HepG2 (cell line): ENCODE data around the gene RNASE8. TPM values are rescaled to one million over a fixed set of nuclear protein-coding genes. Genes with fewer than 3 reads are reported as not detected.
A peak's percentile ranks its signal among the peaks of the same experiment; 100 is the strongest.

Source experiments
- ATAC-seq: fragments of 200-7000 bp; cut with Tn5 transposase; 3 replicates; pipeline ENCODE4 v1.9.1; 2020; ENCODE audit warnings: mild to moderate bottlenecking, moderate library complexity
- BruUV-seq: library from RNA; stranded (reverse); fragments of 400-500 nt; replicated peaks from 2 replicates; lab custom pipeline; 2021; lab: Mats Ljungman, UMichigan
- CTCF ChIA-PET: fragments of 300-600 bp; formaldehyde crosslinking; extraction: SDS; loops from one replicate; lab custom pipeline; 2021; ENCODE audit warnings: low total read pairs, inconsistent platforms, low intra/inter-chr PET ratio; lab: Yijun Ruan, JAX
- POLR2A ChIA-PET: fragments of 350-600 bp; sonication (Branson Sonifier 250); formaldehyde crosslinking; loops from one replicate; lab custom pipeline; 2020; ENCODE audit warnings: antibody characterized with exemption, inconsistent platforms; lab: Yijun Ruan, JAX
- DNase-seq: peaks from one replicate; pipeline ENCODE4 v3.0.0-alpha.2; 2015; ENCODE audit warnings: low spot score
- FAIRE-seq: peaks from 3 replicates; lab custom pipeline; 2011; peaks lifted over from hg19 to GRCh38; lab: Jason Lieb, UNC
- H2AFZ ChIP-seq: one replicate; pipeline ENCODE4 v1.6.1; 2011; ENCODE audit warnings: low read length, inconsistent platforms
- H3K27ac ChIP-seq: fragments of 300-600 bp; 3 replicates; pipeline ENCODE4 v1.8.0; 2011; ENCODE audit warnings: mixed run types, mild to moderate bottlenecking, mixed read lengths, low read length, inconsistent platforms; ENCODE audit not compliant: insufficient read depth; ENCODE audit errors: extremely low read length
- H3K27me3 ChIP-seq, 2 experiments: fragments of 200-600 bp in 1 of 2; 2 replicates in 1 of 2; 3 replicates in 1 of 2; pipeline versions ENCODE4 v1.6.0 to v1.8.0; 2011; ENCODE audit warnings: low read length in 2 of 2, mild to moderate bottlenecking in 2 of 2, moderate library complexity in 2 of 2, inconsistent platforms in 1 of 2; ENCODE audit not compliant: insufficient read depth in 2 of 2, control insufficient read depth in 1 of 2
- H3K36me3 ChIP-seq, 2 experiments: fragments of 200-600 bp in 1 of 2; replicated peaks in 1 of 2; 2 replicates in 1 of 2; 3 replicates in 1 of 2; pipeline versions ENCODE4 v1.5.1 to v1.8.0; 2011; ENCODE audit warnings: low read length in 2 of 2, inconsistent platforms in 1 of 2; ENCODE audit not compliant: insufficient read depth in 2 of 2, control insufficient read depth in 1 of 2
- H3K4me1 ChIP-seq: 2 replicates; pipeline ENCODE4 v1.5.1; 2012; ENCODE audit warnings: low read length, inconsistent platforms; ENCODE audit not compliant: insufficient read depth
- H3K4me2 ChIP-seq: 2 replicates; pipeline ENCODE4 v1.6.0; 2011; ENCODE audit warnings: low read depth, low read length, inconsistent platforms
- H3K4me3 ChIP-seq, 3 experiments: fragments of 200-600 bp in 1 of 3; sonication (generic), shearing (Covaris generic) in 1 of 3; replicated peaks in 1 of 3; 2 replicates each; pipeline ENCODE4 v1.5.1; 2011 to 2016; ENCODE audit warnings: low read length in 3 of 3, inconsistent platforms in 2 of 3, low read depth in 2 of 3, mild to moderate bottlenecking in 2 of 3, control low read depth in 1 of 3, mixed read lengths in 1 of 3; ENCODE audit not compliant: insufficient read depth in 1 of 3
- H3K79me2 ChIP-seq: one replicate; pipeline ENCODE4 v1.6.1; 2011; ENCODE audit warnings: low read length, inconsistent platforms; ENCODE audit not compliant: insufficient read depth
- H3K9ac ChIP-seq: 2 replicates; pipeline ENCODE4 v1.6.0; 2011; ENCODE audit warnings: mild to moderate bottlenecking, low read depth, low read length, inconsistent platforms; ENCODE audit not compliant: insufficient read depth
- H3K9me3 ChIP-seq: 2 replicates; pipeline ENCODE4 v1.5.1; 2012; ENCODE audit warnings: mild to moderate bottlenecking, low read length
- H4K20me1 ChIP-seq: 2 replicates; pipeline ENCODE4 v1.6.0; 2011; ENCODE audit warnings: inconsistent platforms, mild to moderate bottlenecking, low read length, moderate library complexity; ENCODE audit not compliant: insufficient read depth
- FOXJ3 ChIP-seq: sonication (generic); formaldehyde crosslinking; IDR thresholded peaks from 2 replicates; pipeline ENCODE4 v1.4.0; 2020; ENCODE audit warnings: missing genetic modification reagents, mild to moderate bottlenecking, borderline replicate concordance
- MTF2 ChIP-seq: sonication (generic); formaldehyde crosslinking; IDR thresholded peaks from 2 replicates; pipeline ENCODE4 v1.5.0; 2020; ENCODE audit warnings: missing genetic modification reagents, borderline replicate concordance
- NR1H2 ChIP-seq: sonication (generic); formaldehyde crosslinking; IDR thresholded peaks from 2 replicates; pipeline ENCODE4 v1.8.1; 2022; ENCODE audit warnings: low read depth, missing genetic modification reagents, borderline replicate concordance
- NR2F6 ChIP-seq, 2 experiments: IDR thresholded peaks; 2 replicates each; pipeline ENCODE4 v1.6.1; 2016; ENCODE audit warnings: antibody characterized with exemption in 1 of 2, mild to moderate bottlenecking in 1 of 2
- POLR2AphosphoS5 ChIP-seq: IDR thresholded peaks from 2 replicates; pipeline ENCODE4 v1.6.1; 2012; ENCODE audit warnings: low read depth, low read length
- POLR2G ChIP-seq: fragments of 200-400 bp; formaldehyde crosslinking; IDR thresholded peaks from 2 replicates; pipeline ENCODE4 v1.6.1; 2018; ENCODE audit warnings: mild to moderate bottlenecking, low read depth, low read length, moderate library complexity
- THAP7 ChIP-seq: sonication (generic); formaldehyde crosslinking; IDR thresholded peaks from 2 replicates; pipeline ENCODE4 v1.8.1; 2023; ENCODE audit warnings: mild to moderate bottlenecking, missing genetic modification reagents
- YEATS2 ChIP-seq: sonication (generic); formaldehyde crosslinking; IDR thresholded peaks from 2 replicates; pipeline ENCODE4 v1.4.0; 2020; ENCODE audit warnings: missing genetic modification reagents, borderline replicate concordance
- ZMAT3 ChIP-seq: sonication (generic); formaldehyde crosslinking; conservative IDR thresholded peaks from 2 replicates; pipeline ENCODE4 v1.7.0; 2021; ENCODE audit warnings: missing genetic modification reagents
- ZNF225 ChIP-seq: sonication (generic); formaldehyde crosslinking; IDR thresholded peaks from 2 replicates; pipeline ENCODE4 v1.4.0; 2020; ENCODE audit warnings: mild to moderate bottlenecking, missing genetic modification reagents
- ZNF230 ChIP-seq: sonication (generic); formaldehyde crosslinking; IDR thresholded peaks from 2 replicates; pipeline ENCODE4 v1.4.0; 2020; ENCODE audit warnings: mild to moderate bottlenecking, missing genetic modification reagents
- ZNF234 ChIP-seq: sonication (generic); formaldehyde crosslinking; conservative IDR thresholded peaks from 2 replicates; pipeline ENCODE4 v1.5.1; 2020; ENCODE audit warnings: mild to moderate bottlenecking, missing genetic modification reagents
- ZNF530 ChIP-seq: sonication (generic); formaldehyde crosslinking; IDR thresholded peaks from 2 replicates; pipeline ENCODE4 v1.5.0; 2020; ENCODE audit warnings: low read depth, mild to moderate bottlenecking, missing genetic modification reagents
- ZNF547 ChIP-seq: sonication (generic); formaldehyde crosslinking; IDR thresholded peaks from 2 replicates; pipeline ENCODE4 v1.5.1; 2020; ENCODE audit warnings: mild to moderate bottlenecking, missing genetic modification reagents
- WGBS: methylation state at CpG from one replicate; pipeline ENCODE4 v1.1.6; 2017; ENCODE audit warnings: low lambda C conversion rate; 5-methylcytosine and 5-hydroxymethylcytosine counted together
- in situ Hi-C: cut with HindIII; loops from 2 replicates; pipeline ENCODE4 v1.10.0; 2017; ENCODE audit warnings: low pct_unique_long_range_greater_than_20kb; ENCODE audit not compliant: extremely low pct_ligation_motif_present
- intact Hi-C: fragments of 100-400 bp; cut with micrococcal nuclease; formaldehyde crosslinking; loops from one replicate; pipeline ENCODE4 v1.10.0; 2022; ENCODE audit not compliant: unreplicated experiment
- polyA plus RNA-seq, 8 experiments: library from polyadenylated mRNA; depleted of rRNA in 3 of 8; stranded (reverse) in 7 of 8; unstranded in 1 of 8; fragments of >200 nt; fragmentation: Illumina TruSeq in 4 of 8; extraction: Trizol in 4 of 8; gene quantifications; 2 replicates each; pipeline versions ENCODE4 v1.2.1 to v1.2.3, GENCODE V29; 2011 to 2016; ENCODE audit warnings: low read depth in 4 of 8, missing spikeins in 1 of 8, mixed read lengths in 1 of 8; ENCODE audit not compliant: insufficient read depth in 1 of 8
- total RNA-seq, 5 experiments: library from RNA; depleted of rRNA; stranded (reverse); fragments of >200 nt; fragmentation: Illumina TruSeq; extraction: Trizol; gene quantifications; 2 replicates each; pipeline ENCODE4 v1.2.3, GENCODE V29; 2016; ENCODE audit warnings: low read depth in 1 of 5
- TF ChIP-seq, protein P1 (sequence below): sonication (generic); formaldehyde crosslinking; IDR thresholded peaks from 2 replicates; pipeline ENCODE4 v1.5.0; 2020; ENCODE audit warnings: mild to moderate bottlenecking, missing genetic modification reagents
- TF ChIP-seq, protein P2 (sequence below): sonication (generic); formaldehyde crosslinking; IDR thresholded peaks from 2 replicates; pipeline ENCODE4 v1.8.1; 2022; ENCODE audit warnings: mild to moderate bottlenecking, missing genetic modification reagents

RNASE8 gene
- total and polyA plus RNA-seq, 2 of the 13 experiments (the other 11 are each of a cell fraction or from before 2014, with no cell fraction given): not detected

DNA sequence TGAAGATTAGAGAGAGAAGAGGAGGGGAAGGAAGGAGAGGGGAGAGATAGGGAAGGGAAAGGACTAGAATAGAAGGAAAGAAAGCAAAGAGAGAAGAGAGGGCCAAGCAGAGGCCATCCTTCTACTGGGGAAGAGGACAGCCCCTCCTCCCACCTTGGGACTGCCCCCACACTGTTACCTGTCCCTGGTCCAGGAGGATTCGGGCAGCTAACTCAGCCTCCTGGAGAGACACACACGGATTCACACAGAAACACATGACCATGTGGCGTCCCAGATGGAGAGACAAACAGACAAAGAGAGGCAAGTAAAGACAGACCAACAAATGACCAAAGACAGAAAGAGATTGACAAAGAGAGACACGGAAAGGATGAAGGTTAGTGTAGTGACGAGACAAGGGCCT, 34.9 kb upstream of the RNASE8 start (continued):
- TF ChIP-seq ZNF234 (CRISPR knock-in tag): no peak
- TF ChIP-seq ZNF230 (CRISPR knock-in tag): no peak
- no peak for TF ChIP-seq ZNF530 (CRISPR knock-in tag)
- no peak for TF ChIP-seq POLR2AphosphoS5
- TF ChIP-seq, all 625 proteins: peak for 2

GRCh38 chr14:21023174-21023573, 34.4 kb upstream of the RNASE8 start:
- Histone ChIP-seq H3K9ac (no peak overlapping the region), H2AFZ (no peak overlapping the region), H3K27me3 (no peaks in the 10 kb centered on the region; a peak in 1 of 5 replicates), H3K36me3 (peaks cover 27 to 36% of the 10 kb centered on the region in 2 experiments), H3K4me2 (peak overlapping the region; percentile 92), H3K4me3 (peak overlapping the region in 1 of 3 experiments; percentile 94; a peak in 1 of 6 replicates), H3K27ac (peak overlapping the region; percentile 83), H3K79me2 (peaks cover 13% of the 10 kb centered on the region), H4K20me1 (no peaks in the 10 kb centered on the region), H3K9me3 (no peaks in the 10 kb centered on the region), H3K4me1 (peaks cover 57% of the 10 kb centered on the region)
- TF ChIP-seq, protein P1, sequence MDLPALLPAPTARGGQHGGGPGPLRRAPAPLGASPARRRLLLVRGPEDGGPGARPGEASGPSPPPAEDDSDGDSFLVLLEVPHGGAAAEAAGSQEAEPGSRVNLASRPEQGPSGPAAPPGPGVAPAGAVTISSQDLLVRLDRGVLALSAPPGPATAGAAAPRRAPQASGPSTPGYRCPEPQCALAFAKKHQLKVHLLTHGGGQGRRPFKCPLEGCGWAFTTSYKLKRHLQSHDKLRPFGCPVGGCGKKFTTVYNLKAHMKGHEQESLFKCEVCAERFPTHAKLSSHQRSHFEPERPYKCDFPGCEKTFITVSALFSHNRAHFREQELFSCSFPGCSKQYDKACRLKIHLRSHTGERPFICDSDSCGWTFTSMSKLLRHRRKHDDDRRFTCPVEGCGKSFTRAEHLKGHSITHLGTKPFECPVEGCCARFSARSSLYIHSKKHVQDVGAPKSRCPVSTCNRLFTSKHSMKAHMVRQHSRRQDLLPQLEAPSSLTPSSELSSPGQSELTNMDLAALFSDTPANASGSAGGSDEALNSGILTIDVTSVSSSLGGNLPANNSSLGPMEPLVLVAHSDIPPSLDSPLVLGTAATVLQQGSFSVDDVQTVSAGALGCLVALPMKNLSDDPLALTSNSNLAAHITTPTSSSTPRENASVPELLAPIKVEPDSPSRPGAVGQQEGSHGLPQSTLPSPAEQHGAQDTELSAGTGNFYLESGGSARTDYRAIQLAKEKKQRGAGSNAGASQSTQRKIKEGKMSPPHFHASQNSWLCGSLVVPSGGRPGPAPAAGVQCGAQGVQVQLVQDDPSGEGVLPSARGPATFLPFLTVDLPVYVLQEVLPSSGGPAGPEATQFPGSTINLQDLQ (CRISPR knock-in tag): no peak
- no peak for TF ChIP-seq NR2F6 (IDR thresholded peaks at IDR 0.05)
- TF ChIP-seq NR2F6 (CRISPR knock-in tag; IDR thresholded peaks at IDR 0.05): no peak
- no peak for TF ChIP-seq ZMAT3 (CRISPR knock-in tag)
- no peak for TF ChIP-seq POLR2G
- TF ChIP-seq THAP7: no peak
- TF ChIP-seq ZNF225 (CRISPR knock-in tag): no peak
- no peak for TF ChIP-seq MTF2 (CRISPR knock-in tag)
- no peak for TF ChIP-seq NR1H2 (CRISPR knock-in tag)
- no peak for TF ChIP-seq YEATS2
- TF ChIP-seq ZNF547 (CRISPR knock-in tag): no peak
- TF ChIP-seq FOXJ3: no peak
- TF ChIP-seq, protein P2, sequence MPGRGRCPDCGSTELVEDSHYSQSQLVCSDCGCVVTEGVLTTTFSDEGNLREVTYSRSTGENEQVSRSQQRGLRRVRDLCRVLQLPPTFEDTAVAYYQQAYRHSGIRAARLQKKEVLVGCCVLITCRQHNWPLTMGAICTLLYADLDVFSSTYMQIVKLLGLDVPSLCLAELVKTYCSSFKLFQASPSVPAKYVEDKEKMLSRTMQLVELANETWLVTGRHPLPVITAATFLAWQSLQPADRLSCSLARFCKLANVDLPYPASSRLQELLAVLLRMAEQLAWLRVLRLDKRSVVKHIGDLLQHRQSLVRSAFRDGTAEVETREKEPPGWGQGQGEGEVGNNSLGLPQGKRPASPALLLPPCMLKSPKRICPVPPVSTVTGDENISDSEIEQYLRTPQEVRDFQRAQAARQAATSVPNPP: no peak
- intact Hi-C loops (no loop called here), in situ Hi-C loops (no loop called here)
- 93% methylated on average over 7 of the region's 7 CpGs for WGBS
- no peak for DNase-seq
- ChIA-PET CTCF (no interaction called here), POLR2A (interaction anchor here (1.8 to 3.0 kb wide), 6 partner anchors 8 to 48 kb away, joined by 6 to 26 read pairs (median 12); partner anchors contain the start of gene ARHGEF40)
- no peak for FAIRE-seq
- no TSS peak for BruUV-seq
- ATAC-seq: no peak
